ENCODE results near the gene MPP3.

The MPP3 gene

DNA sequence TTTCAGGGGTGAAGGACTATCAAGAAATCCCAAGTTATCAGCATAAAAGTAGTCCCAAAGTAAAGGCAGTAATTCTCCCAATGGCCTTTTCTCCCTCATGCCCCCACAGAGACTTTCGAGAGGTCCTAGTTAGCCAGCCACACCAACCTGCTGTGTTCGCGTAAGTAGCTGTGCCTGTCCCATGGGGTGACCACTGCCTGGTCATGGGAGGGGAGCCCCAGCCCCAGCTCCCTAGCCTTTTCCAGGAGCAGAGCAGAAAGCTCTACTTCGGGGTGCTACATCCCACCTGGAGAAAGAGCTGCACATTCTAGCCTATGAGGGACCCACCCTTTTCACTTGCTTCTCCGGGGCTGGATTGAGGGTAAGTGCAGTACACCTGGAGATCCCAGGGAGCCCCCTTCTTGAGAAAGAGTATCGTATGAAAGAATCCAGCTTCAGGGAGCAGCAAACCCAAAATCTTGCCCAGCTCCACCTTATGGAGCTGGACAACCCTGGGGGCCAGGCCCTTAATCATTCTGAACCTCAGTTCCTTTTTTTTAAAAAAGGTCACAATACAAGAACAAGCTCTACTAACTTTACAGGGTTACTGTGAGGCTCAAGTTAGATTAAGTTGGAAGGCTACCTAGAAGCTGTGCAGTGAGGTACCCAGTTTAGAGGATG is 65.8 kb downstream of the MPP3 start:
- FAIRE-seq (no peak), DNase-seq (ENCODE audit: insufficient read length) (no peak)
- TF ChIP-seq POLR2A (IDR thresholded peaks at IDR 0.05; ENCODE audit: low read depth, low read length) = no peak
- TF ChIP-seq TAF1 (IDR thresholded peaks at IDR 0.05; ENCODE audit: borderline replicate concordance, low read depth, low read length) = no peak
- TF ChIP-seq POLR2AphosphoS5 (IDR thresholded peaks at IDR 0.05; ENCODE audit: low read depth, low read length) = no peak

- TF ChIP-seq POLR2AphosphoS5 (IDR thresholded peaks at IDR 0.05; ENCODE audit: low read depth, low read length) (no peak), POLR2A (IDR thresholded peaks at IDR 0.05; ENCODE audit: low read depth, low read length) (no peak), TAF1 (IDR thresholded peaks at IDR 0.05; ENCODE audit: borderline replicate concordance, low read depth, low read length) (no peak)
- DNase-seq (ENCODE audit: insufficient read length) (no peak), FAIRE-seq (peak; percentile 67)
These were observed 66.4 kb downstream of the MPP3 start for GRCh38 chr17:43766413-43767052.

DNA sequence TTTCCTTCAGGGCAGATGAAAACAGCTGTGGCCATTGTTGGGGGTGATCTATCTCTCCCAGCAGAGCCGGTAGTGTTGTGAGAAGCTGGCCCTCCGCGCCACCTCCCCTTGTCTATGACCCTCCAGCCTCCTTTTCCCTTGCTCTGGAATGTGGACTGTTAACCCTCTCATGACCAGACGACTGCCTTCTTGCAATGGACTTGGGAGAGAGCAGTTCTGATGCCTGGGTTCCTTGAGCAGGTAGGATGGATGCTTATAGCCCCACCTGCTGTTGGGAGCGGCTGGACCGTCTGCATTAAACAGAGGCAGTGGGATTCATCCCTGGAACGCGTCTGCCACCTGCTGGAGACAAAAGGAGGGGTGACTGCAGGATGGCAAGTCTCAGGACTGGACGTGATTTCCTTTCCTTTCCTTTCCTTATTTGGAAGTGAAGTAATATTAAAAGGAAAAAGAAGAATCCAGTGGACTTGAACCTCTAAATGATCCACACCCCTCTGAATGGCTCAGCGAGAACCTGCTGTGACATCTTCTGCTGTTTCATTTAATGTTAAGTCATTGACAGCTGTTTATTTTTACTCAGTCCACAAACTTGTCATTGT is 72.6 kb downstream of the MPP3 start:
- peak; percentile 76 for DNase-seq (ENCODE audit: insufficient read length)
- peak; percentile 99 for FAIRE-seq
- no peak for TF ChIP-seq POLR2A (IDR thresholded peaks at IDR 0.05; ENCODE audit: low read depth, low read length)

DNA sequence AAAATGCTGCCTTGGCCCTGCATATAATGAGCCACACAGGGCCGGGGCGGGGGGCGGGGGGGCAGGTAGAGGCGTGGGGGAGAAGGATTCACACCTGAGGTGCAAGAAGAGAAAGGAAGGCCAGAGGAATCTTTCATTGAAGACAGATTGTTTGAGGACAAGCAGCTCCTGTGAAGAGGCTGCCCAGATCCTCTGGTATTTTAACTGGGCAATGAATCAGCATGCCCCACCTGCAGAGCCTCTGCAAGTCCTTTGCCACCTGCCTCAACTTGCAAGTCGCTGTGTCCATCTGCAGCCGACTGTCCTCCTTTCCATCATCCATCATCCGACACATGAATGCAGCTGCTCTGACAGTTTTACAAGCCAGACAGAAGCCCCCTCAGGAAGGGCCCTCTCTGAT is 73.1 kb downstream of the MPP3 start:
- TF ChIP-seq POLR2AphosphoS5 (IDR thresholded peaks at IDR 0.05; ENCODE audit: low read depth, low read length) (no peak), TAF1 (IDR thresholded peaks at IDR 0.05; ENCODE audit: borderline replicate concordance, low read depth, low read length) (no peak), POLR2A (IDR thresholded peaks at IDR 0.05; ENCODE audit: low read depth, low read length) (no peak)
- FAIRE-seq (no peak), DNase-seq (ENCODE audit: insufficient read length) (no peak)

GRCh38 chr17:43758497-43759174 is 74.3 kb downstream of the MPP3 start, which contains the start of gene SOST:
Gene SOST (minus strand): TSS chr17:43758791. CDS start chr17:43758741, 50 bp downstream.
- FAIRE-seq = no peak
- DNase-seq (ENCODE audit: insufficient read length) = no peak
- no peak for TF ChIP-seq POLR2A (IDR thresholded peaks at IDR 0.05; ENCODE audit: low read depth, low read length)
- TF ChIP-seq POLR2AphosphoS5 (IDR thresholded peaks at IDR 0.05; ENCODE audit: low read depth, low read length) = no peak
- TF ChIP-seq TAF1 (IDR thresholded peaks at IDR 0.05; ENCODE audit: borderline replicate concordance, low read depth, low read length) = no peak

GRCh38 chr17:43758086-43758485 is 74.9 kb downstream of the MPP3 start:
- TF ChIP-seq POLR2A (IDR thresholded peaks at IDR 0.05; ENCODE audit: low read depth, low read length) = no peak
- TF ChIP-seq POLR2AphosphoS5 (IDR thresholded peaks at IDR 0.05; ENCODE audit: low read depth, low read length) = no peak
- no peak for TF ChIP-seq TAF1 (IDR thresholded peaks at IDR 0.05; ENCODE audit: borderline replicate concordance, low read depth, low read length)
- DNase-seq (ENCODE audit: insufficient read length) (no peak), FAIRE-seq (no peak)

DNA sequence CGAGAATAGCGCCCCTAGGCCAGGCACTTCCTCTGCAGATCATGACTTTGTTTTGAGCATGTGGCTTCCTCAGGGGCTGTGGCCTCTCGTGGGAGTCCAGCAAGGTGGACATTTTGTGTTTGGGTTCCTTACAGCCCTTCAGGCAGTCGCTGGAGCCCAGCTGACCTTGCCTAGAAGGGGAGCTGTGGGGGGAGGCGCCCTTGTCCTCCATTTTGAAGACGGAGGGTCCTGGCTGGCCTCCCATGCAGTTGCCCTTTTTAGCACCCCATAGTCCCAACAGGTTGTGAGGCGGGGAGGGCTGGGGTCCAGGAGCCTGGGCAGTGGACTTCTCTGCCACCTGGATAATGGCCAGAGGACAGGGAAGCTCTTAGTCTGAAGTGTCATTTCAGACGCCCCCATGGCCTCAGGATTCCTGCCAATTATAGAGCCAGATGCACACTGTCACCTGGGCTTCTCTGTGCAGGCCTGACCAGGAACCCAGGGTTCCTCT is 75.7 kb downstream of the MPP3 start:
- FAIRE-seq = no peak
- DNase-seq (ENCODE audit: insufficient read length) = no peak
- no peak for TF ChIP-seq POLR2A (IDR thresholded peaks at IDR 0.05; ENCODE audit: low read depth, low read length)
- no peak for TF ChIP-seq TAF1 (IDR thresholded peaks at IDR 0.05; ENCODE audit: borderline replicate concordance, low read depth, low read length)
- TF ChIP-seq POLR2AphosphoS5 (IDR thresholded peaks at IDR 0.05; ENCODE audit: low read depth, low read length) = no peak

- DNase-seq (ENCODE audit: insufficient read length) = no peak
- TF ChIP-seq POLR2A (IDR thresholded peaks at IDR 0.05; ENCODE audit: low read depth, low read length) (no peak), POLR2AphosphoS5 (IDR thresholded peaks at IDR 0.05; ENCODE audit: low read depth, low read length) (no peak), TAF1 (IDR thresholded peaks at IDR 0.05; ENCODE audit: borderline replicate concordance, low read depth, low read length) (no peak)
- FAIRE-seq = no peak
These were observed 76.7 kb downstream of the MPP3 start for GRCh38 chr17:43756201-43756600.

- no peak for FAIRE-seq
- DNase-seq (ENCODE audit: insufficient read length) = no peak
- TF ChIP-seq POLR2A (IDR thresholded peaks at IDR 0.05; ENCODE audit: low read depth, low read length) = no peak
- no peak for TF ChIP-seq POLR2AphosphoS5 (IDR thresholded peaks at IDR 0.05; ENCODE audit: low read depth, low read length)
- TF ChIP-seq TAF1 (IDR thresholded peaks at IDR 0.05; ENCODE audit: borderline replicate concordance, low read depth, low read length) = no peak
These were observed 77.5 kb downstream of the MPP3 start for GRCh38 chr17:43755389-43755875.

GRCh38 chr17:43754947-43755346 is 78.0 kb downstream of the MPP3 start:
- FAIRE-seq (no peak), DNase-seq (ENCODE audit: insufficient read length) (no peak)
- TF ChIP-seq POLR2AphosphoS5 (IDR thresholded peaks at IDR 0.05; ENCODE audit: low read depth, low read length) (no peak), TAF1 (IDR thresholded peaks at IDR 0.05; ENCODE audit: borderline replicate concordance, low read depth, low read length) (no peak), POLR2A (IDR thresholded peaks at IDR 0.05; ENCODE audit: low read depth, low read length) (no peak)

DNA sequence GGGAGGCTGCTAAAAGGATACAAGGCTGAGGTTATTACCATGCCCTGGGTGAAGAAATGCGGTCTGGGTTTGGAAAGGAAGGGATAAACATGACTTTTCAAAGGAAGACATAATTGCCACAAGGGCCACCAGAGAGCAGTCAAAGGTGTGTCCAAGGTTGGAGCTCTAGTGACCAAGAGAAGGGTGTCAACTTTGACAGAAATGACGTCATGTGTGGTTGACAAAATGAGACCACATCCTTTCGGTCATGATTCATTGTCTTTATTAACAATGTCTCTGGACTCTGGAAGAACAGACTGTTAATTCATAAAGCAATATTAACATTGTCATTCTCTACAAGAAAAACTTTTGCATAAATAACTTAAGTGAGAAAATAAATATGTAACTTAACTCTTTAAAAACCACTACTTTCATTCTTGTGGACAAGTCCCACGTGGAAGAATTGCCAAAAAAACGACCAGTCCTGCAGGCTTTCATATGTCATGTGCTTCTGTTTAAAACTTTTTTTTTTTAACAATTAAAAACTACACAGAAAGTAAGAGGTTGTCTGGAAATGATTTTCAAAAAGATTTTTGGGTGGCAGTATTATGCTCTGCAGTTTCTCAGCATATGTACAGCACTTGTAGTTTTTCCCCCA is 79.3 kb downstream of the MPP3 start:
- no peak for FAIRE-seq
- TF ChIP-seq TAF1 (IDR thresholded peaks at IDR 0.05; ENCODE audit: borderline replicate concordance, low read depth, low read length) (no peak), POLR2AphosphoS5 (IDR thresholded peaks at IDR 0.05; ENCODE audit: low read depth, low read length) (no peak), POLR2A (IDR thresholded peaks at IDR 0.05; ENCODE audit: low read depth, low read length) (no peak)

More for the DNA sequence above, 79.3 kb downstream of the MPP3 start:
- DNase-seq (ENCODE audit: insufficient read length) = no peak

Data from GM12892 (cell line).